RKO (cell line): ENCODE results near the gene ZNF784.
A peak's percentile ranks its signal among the peaks of the same experiment; 100 is the strongest.

ENCODE experiments used
- DNase-seq: peaks from one replicate; pipeline ENCODE4 v3.0.0-alpha.2; 2016; ENCODE audit warnings: low spot score

Gene ZNF784

GRCh38 chr19:55656552-55656951 is 32.2 kb upstream of the ZNF784 start:
- DNase-seq: no peak

DNA sequence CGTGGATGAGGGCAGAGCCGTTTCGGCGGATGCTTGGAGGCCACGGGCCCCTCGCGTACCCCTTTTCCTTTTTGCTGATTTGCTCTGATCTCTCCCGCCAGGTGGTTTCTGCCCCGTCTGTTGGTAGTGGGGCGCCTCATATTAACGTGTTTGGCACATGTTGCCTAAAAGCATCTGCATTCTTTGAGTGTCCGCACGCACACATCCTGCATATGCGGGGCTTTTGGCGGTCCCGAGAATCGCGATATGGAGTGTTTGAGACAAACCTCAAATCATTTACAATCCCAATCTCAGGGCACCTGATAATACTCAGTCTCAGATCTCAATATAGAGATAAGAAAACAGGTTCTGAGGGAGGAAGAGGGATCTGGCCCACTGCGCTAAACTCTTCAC is 31.3 kb upstream of the ZNF784 start:
- no peak for DNase-seq

- DNase-seq: peak; percentile 94
Observed at GRCh38 chr19:55654868-55655647, 30.7 kb upstream of the ZNF784 start, which contains the start of gene U2AF2. TSS of gene U2AF2 (plus strand) at chr19:55655035. CDS start at chr19:55655105, 70 bp downstream.

GRCh38 chr19:55654323-55654867 is 30.0 kb upstream of the ZNF784 start:
- peak; percentile 99 for DNase-seq

DNA sequence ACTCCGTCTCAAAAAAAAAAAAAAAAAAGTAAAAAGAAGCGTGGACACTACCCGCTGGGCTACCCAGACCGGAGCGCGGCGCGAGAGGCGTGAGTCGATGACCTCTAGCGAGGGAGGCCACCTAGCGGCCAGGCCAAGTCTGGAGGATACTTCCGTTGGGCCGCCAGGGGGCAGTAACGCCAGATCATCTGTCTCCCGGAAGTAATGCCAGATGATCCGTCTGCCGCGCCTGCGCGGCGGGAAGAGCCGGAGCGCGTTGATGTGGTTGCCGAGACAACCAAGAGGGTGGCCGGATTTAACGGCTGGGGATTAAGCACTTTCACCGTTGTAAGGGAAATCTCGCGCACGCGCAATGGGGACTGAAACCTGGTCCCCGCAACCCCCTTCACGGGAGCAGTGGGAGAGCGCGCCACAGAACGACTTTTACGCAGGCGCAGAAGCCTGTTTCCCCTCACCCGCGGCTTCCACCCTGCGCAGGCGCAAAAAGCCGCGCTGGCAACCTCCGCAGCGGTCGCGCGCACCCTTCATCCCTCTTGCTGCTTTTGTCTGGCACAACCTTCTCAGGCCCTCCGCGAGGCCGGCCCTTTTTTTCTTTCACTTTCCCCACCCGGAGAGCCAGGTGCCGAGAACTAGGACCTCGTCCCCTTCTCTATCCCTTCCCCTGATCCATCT is 29.4 kb upstream of the ZNF784 start:
- DNase-seq: peak; percentile 98

- no peak for DNase-seq
Observed at GRCh38 chr19:55652311-55653128, 28.2 kb upstream of the ZNF784 start.

- DNase-seq: no peak
Observed at GRCh38 chr19:55651236-55651635, 26.9 kb upstream of the ZNF784 start.

DNA sequence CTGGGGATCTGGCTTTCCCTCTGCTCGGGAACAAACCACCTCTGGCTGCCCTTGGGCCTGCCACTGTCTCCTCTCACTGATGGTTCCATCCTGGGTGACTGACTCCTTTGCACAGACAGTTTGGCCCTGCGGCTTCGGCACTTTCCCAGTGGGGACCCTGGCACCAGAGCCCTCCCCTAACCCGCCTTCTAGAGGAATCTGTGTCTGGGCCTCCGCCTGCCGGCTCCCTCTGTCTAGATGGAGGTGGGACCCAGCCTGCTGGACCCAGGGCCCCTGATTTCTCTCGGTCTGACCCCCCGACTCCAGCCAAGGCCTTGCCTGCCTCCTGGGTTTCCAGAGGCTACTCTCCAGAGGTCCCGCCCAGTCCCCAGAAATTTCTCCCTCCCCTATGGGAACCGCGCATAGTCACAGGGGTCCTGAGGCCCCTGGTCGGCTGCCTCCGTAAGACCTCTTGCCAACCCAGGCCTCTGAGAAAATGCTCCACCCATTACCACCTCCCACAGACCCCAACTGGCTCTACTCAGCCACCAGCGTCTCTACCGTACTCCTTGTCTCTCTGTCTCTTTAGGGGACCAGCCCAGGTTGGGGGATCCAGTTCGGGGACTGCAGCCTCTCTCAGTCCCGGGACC is 26.4 kb upstream of the ZNF784 start:
- DNase-seq: no peak

DNA sequence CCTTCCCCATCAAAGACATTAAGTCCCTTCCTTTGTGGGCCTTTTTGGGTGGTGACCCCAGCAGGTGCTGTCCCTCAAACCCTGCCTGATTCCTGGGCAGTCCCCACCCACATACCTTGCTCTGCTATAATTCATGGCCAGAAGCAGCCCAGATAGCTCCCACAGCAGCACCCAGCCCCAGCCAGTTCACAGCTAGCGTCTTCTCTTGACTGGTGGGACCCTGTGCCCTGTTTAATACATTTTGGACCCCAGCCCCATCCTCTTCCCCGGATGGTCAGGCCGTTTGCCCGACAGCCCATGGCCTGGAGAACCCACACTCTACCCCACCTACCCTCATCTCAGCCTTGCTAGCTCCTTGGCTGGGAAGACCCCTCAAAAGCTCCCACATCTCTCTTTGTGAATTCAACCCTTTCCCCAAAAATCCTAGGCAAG is 25.8 kb upstream of the ZNF784 start:
- DNase-seq: no peak

DNA sequence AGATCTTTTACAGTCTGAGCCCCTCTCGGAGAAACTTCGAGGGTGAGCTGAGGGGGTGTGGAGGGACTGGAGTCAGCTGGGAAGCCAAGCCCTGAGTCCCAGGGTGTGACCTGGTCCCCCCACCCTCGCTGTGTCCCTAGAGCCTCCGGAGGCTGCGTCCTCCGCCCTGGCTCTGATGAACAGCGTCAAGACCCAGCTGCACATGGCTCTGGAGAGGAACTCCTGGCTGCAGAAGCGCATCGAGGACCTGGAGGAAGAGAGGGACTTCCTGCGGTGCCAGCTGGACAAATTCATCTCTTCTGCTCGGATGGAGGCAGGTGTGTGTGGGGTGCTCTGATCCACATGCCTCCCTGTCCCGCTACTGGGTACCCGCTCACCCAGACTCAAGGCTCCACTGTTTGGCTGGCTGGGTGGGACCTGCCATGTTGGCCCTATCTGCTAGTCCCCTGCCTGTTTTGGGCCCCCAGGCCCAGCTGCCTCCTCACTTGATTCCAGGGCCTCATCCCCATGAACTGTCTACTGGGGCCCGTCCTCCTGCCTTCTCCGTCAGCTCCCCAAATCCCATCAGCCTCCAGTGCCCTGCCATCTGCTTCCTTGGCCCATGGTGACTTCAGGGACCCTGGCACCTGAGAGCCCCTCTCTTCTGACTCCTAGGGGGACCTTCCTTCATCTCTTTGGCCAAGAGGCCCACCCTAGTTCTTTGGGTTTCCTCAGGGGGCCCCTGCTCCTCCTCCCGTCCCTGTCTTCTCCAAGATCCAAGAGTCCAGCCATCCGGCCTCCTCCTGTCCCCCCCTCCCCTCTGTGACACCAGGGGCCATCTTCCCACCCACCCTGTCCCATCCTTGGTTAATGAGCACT is 25.1 kb upstream of the ZNF784 start:
- DNase-seq: no peak

- no peak for DNase-seq
Observed at GRCh38 chr19:55648585-55649267, 24.4 kb upstream of the ZNF784 start.

GRCh38 chr19:55647732-55648584 is 23.6 kb upstream of the ZNF784 start, which contains the start of gene CCDC106:
TSS of gene CCDC106 (plus strand) at chr19:55648212. CDS start at chr19:55649047, 835 bp downstream.
- DNase-seq: no peak

DNA sequence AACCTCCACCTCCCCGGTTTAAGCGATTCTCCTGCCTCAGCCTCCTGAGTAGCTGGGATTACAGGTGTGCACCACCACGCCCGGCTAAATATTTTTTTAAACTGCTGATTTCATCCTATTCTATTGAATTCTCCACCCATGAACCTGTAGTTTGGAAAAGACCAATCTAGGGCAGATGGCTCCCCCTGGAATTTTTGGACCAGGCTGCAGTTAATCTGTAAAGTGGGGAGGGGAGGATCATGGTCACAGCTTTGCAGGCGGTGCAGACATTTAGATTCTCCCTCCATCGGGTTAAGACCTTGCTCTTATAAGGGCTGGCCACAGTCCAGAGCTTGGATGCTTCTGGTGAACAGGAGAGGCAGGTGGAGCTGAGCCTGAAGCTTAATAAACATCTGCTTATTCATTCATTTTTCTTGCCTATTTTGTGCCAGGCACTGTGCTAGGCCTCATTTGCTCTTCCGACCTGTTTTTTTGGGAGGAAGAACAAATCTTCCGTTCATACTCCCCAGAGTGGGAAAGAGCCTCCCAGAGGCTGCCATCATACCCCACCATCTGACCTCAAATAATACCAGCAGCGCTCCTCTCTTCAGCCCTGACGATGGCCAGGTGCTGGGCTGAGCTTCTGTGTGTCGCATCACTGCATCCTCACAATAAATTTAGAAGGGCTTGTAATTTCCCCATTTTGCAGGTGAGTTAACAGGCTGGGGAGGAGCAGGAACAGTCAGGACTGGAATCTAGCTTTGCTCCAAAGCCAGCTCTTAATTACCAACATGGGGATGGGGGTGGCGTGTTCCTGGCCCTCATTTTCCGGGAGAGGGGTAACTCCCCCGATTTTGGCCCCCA is 22.7 kb upstream of the ZNF784 start:
- DNase-seq: peak; percentile 34

DNA sequence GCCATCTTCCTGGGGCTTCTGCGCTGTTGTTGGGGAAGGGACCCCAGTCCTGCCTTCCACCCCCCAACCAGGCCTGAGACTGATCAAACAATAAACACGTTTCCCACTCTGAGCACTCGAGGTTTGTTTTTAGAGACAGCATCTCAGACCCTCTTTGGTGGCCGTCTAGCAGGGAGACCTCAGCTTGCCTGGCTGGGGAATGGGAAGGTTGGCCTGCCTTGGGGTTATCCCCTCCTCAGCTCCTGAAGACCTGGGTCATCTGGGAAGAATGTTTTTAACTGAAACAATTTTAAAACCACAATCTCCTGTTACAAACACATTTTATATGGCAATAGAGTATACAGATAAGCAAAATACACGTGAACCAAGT is 21.1 kb upstream of the ZNF784 start:
- DNase-seq: no peak

DNA sequence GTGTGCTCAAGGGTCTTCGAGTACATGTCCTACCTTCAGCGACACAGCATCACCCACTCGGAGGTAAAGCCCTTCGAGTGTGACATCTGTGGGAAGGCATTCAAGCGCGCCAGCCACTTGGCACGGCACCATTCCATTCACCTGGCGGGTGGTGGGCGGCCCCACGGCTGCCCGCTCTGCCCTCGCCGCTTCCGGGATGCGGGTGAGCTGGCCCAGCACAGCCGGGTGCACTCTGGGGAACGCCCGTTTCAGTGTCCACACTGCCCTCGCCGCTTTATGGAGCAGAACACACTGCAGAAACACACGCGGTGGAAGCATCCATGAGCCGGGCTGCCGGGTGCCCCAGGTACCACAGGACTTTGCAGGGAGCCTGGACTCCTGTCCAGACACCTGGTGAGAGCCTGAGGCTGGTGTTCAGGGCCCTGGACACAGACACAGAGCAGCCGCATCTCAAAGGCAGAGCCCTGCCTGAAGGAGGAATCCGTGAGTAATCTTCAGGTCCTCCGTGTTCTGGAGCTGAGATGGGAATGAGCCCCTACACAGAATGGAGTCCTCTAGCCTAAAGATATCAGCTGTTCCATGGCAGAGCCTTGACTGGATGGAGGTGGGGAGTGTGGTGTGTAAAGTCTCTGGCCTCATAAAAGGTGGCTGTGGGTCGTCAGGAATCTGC is 20.6 kb upstream of the ZNF784 start:
- peak; percentile 47 for DNase-seq

DNA sequence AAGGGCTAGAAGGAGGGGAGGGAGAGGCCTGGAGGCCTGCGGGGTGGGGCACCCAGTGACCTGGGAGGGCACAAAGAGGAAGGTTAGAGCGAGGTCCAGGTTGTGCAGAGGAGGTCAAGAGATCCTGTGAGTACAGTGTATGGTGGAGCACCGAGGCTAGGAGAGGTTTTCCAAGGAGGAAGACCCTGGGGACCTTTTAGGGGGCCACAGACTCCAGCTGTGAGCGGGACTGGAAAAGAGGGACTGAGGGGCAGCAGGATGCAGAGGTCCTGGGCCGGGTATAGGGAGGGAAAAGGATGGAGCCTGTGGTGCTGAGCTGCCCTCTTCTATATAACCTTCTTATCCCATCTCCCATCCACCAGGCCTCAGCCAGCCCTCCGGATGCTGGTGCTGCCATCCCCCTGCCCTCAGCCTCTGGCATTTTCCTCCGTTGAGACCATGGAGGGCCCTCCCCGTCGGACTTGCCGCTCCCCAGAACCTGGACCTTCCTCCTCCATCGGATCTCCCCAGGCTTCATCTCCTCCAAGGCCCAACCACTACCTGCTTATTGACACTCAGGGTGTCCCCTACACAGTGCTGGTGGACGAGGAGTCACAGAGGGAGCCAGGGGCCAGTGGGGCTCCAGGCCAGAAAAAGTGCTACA is 19.9 kb upstream of the ZNF784 start:
- no peak for DNase-seq

DNA sequence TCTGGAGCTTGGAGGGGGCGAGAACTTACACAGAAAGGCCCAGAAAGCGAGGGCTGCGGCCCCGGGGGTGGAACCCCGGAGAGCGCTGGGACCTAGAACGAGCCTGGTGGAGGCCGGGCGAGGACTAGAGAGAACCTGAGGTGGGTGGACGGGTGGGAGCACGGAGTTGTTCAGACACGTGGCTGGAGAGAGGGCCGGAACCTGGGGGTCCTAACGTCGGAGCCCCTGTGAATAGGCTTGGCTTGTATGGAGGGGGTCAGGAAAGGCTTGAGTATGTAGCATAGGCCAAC is 19.5 kb upstream of the ZNF784 start:
- DNase-seq: no peak
